Measurements from ENCODE around the gene RAC2. TPM values are rescaled to one million over a fixed set of nuclear protein-coding genes. Genes with fewer than 3 reads are reported as not detected.

Gene RAC2
- total RNA-seq, 1 donor from 2014 or later = 6.3 TPM

- Histone ChIP-seq H3K36me3 (ENCODE audit: control insufficient read depth, insufficient read depth, low read length) (no peaks in the 10 kb centered on the region), H3K4me3 (ENCODE audit: low read depth, low read length) (peak overlapping the region; percentile 57), H3K27me3 (ENCODE audit: control insufficient read depth, insufficient read depth, low read length) (no peaks in the 10 kb centered on the region)
- peak; percentile 89 for TF ChIP-seq CTCF (IDR thresholded peaks at IDR 0.05; ENCODE audit: insufficient read depth, low read length, severe bottlenecking)
- DNase-seq (ENCODE audit: low read depth) = peak; percentile 67
- no peak for FAIRE-seq
Measured at GRCh38 chr22:37198258-37199102, 45.6 kb downstream of the RAC2 start.

- Histone ChIP-seq H3K27me3 (ENCODE audit: control insufficient read depth, insufficient read depth, low read length) (no peaks in the 10 kb centered on the region), H3K36me3 (ENCODE audit: control insufficient read depth, insufficient read depth, low read length) (no peaks in the 10 kb centered on the region), H3K4me3 (ENCODE audit: low read depth, low read length) (no peak overlapping the region)
- DNase-seq (ENCODE audit: low read depth) = peak; percentile 88
- no peak for TF ChIP-seq CTCF (IDR thresholded peaks at IDR 0.05; ENCODE audit: insufficient read depth, low read length, severe bottlenecking)
- peak; percentile 93 for FAIRE-seq
Measured at GRCh38 chr22:37197451-37198257, 46.4 kb downstream of the RAC2 start.

GRCh38 chr22:37196539-37197450, 47.3 kb downstream of the RAC2 start:
- Histone ChIP-seq H3K27me3 (ENCODE audit: control insufficient read depth, insufficient read depth, low read length) (no peaks in the 10 kb centered on the region), H3K4me3 (ENCODE audit: low read depth, low read length) (no peak overlapping the region), H3K36me3 (ENCODE audit: control insufficient read depth, insufficient read depth, low read length) (no peaks in the 10 kb centered on the region)
- DNase-seq (ENCODE audit: low read depth) (peak; percentile 72), FAIRE-seq (peak; percentile 7)
- no peak for TF ChIP-seq CTCF (IDR thresholded peaks at IDR 0.05; ENCODE audit: insufficient read depth, low read length, severe bottlenecking)

GRCh38 chr22:37195921-37196320, 48.1 kb downstream of the RAC2 start:
- TF ChIP-seq CTCF (IDR thresholded peaks at IDR 0.05; ENCODE audit: insufficient read depth, low read length, severe bottlenecking) = no peak
- DNase-seq (ENCODE audit: low read depth) (peak; percentile 82), FAIRE-seq (no peak)
- Histone ChIP-seq H3K27me3 (ENCODE audit: control insufficient read depth, insufficient read depth, low read length) (no peaks in the 10 kb centered on the region), H3K36me3 (ENCODE audit: control insufficient read depth, insufficient read depth, low read length) (no peaks in the 10 kb centered on the region), H3K4me3 (ENCODE audit: low read depth, low read length) (no peak overlapping the region)

GRCh38 chr22:37194750-37195149, 49.3 kb downstream of the RAC2 start:
- Histone ChIP-seq H3K36me3 (ENCODE audit: control insufficient read depth, insufficient read depth, low read length) (no peaks in the 10 kb centered on the region), H3K27me3 (ENCODE audit: control insufficient read depth, insufficient read depth, low read length) (no peaks in the 10 kb centered on the region), H3K4me3 (ENCODE audit: low read depth, low read length) (no peak overlapping the region)
- TF ChIP-seq CTCF (IDR thresholded peaks at IDR 0.05; ENCODE audit: insufficient read depth, low read length, severe bottlenecking) = no peak
- FAIRE-seq (no peak), DNase-seq (ENCODE audit: low read depth) (no peak)
